ENCODE measurements around the gene LMO1. TPM values are rescaled to one million over a fixed set of nuclear protein-coding genes. Genes with fewer than 3 reads are reported as not detected.

LMO1 gene
- total and polyA plus RNA-seq, 8 donors = 0.65 TPM; not detected in 7

DNA sequence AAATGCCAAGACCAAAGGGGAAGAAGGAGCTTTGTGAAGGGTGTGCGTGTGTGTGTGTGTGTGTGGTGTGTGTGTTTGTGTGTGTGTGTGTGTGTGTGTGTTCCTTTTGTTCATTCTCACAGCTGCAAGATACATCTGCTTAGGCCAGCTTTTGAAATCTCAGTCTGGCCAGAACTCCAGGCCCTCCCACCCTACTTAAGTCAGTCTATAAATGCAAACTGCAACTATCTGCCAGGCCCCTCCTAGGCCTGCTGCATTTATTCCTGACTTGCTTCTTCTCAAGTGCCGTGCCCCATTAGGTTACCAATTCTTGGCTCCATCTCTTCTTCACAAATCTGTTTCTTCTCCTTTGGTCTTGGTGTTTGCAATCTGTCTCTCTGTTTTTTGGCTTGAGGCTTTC, 73.2 kb downstream of the LMO1 start:
- Histone ChIP-seq H3K9me3 (no peaks in the 10 kb centered on the region), H3K36me3 (no peaks in the 10 kb centered on the region), H3K27me3 (peaks cover 0 to 29% (median 0%) of the 10 kb centered on the region in 3 donors), H3K4me3 (no peak overlapping the region), H3K27ac (no peak overlapping the region), H3K4me1 (peaks cover 0 to 6% (median 2%) of the 10 kb centered on the region in 4 donors)
- TF ChIP-seq POLR2A (IDR thresholded peaks at IDR 0.05) (no peak), EP300 (IDR thresholded peaks at IDR 0.05) (no peak), POLR2AphosphoS5 (IDR thresholded peaks at IDR 0.05) (no peak)
- TF ChIP-seq, protein P1, sequence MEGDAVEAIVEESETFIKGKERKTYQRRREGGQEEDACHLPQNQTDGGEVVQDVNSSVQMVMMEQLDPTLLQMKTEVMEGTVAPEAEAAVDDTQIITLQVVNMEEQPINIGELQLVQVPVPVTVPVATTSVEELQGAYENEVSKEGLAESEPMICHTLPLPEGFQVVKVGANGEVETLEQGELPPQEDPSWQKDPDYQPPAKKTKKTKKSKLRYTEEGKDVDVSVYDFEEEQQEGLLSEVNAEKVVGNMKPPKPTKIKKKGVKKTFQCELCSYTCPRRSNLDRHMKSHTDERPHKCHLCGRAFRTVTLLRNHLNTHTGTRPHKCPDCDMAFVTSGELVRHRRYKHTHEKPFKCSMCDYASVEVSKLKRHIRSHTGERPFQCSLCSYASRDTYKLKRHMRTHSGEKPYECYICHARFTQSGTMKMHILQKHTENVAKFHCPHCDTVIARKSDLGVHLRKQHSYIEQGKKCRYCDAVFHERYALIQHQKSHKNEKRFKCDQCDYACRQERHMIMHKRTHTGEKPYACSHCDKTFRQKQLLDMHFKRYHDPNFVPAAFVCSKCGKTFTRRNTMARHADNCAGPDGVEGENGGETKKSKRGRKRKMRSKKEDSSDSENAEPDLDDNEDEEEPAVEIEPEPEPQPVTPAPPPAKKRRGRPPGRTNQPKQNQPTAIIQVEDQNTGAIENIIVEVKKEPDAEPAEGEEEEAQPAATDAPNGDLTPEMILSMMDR (IDR thresholded peaks at IDR 0.05) = no peak
- intact Hi-C loops (cut with DNase I; ENCODE audit: low total_unique reads) = no loop called here
- DNase-seq = no peak
- WGBS, 5 donors = 34 to 44% (median 41%) methylated on average over 2 of the region's 2 CpGs

DNA sequence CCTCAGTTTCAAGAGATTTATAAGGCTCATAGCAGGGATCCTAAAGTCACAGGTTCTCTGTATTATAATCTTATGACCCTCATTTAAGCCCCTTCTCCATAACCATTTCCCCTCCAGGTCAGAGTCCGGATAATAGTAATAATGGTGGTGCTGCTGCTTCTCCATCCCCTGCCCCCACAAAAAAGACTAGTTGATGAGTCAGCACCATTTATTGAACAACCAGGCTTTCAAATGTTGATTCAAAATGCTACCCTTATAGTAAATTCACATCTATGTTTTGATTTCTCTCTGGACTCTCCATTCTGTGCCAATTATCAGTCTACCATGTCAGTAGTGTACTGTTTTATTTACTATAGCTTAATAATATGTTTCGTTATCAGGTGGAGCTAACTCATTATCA, 77.2 kb downstream of the LMO1 start:
- 83 to 94% (median 93%) methylated on average over 2 of the region's 2 CpGs for WGBS, 5 donors

DNA sequence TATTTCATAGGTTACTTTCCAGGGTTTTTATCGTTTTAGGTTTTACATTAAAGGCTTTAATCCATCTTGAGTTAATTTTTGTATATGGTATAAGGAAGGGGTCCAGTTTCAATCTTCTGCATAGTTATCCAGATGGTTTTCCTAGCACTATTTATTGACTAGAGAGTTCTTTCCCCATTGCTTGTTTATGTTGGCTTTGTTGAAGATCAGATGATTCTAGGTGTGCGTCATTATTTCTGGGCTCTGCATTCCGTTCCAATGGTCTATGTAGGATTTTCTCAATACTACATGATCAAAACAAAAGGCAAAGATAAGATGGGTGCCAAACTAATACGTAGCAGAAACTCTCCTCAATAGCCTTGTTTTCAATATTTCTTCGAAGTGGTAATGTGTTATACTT, 80.6 kb downstream of the LMO1 start:
- H3K9me3 ChIP-seq = no peaks in the 10 kb centered on the region
- DNase-seq = no peak
- intact Hi-C loops (cut with DNase I; ENCODE audit: low total_unique reads) = no loop called here
- H3K4me1 ChIP-seq = no peaks in the 10 kb centered on the region
- H3K27ac ChIP-seq = no peak overlapping the region
- TF ChIP-seq EP300 (IDR thresholded peaks at IDR 0.05) (no peak), POLR2A (IDR thresholded peaks at IDR 0.05) (no peak), POLR2AphosphoS5 (IDR thresholded peaks at IDR 0.05) (no peak)
- TF ChIP-seq, protein P1 (IDR thresholded peaks at IDR 0.05) = no peak
- no peaks in the 10 kb centered on the region for H3K36me3 ChIP-seq
- H3K27me3 ChIP-seq = peaks cover 0 to 9% (median 0%) of the 10 kb centered on the region in 3 donors
- no peak overlapping the region for H3K4me3 ChIP-seq
- 68 to 80% (median 72%) methylated on average over 5 of the region's 5 CpGs for WGBS, 5 donors

More for the DNA sequence above, 77.2 kb downstream of the LMO1 start:
- Histone ChIP-seq H3K4me1 (no peaks in the 10 kb centered on the region), H3K27ac (no peak overlapping the region), H3K27me3 (peaks cover 0 to 7% (median 0%) of the 10 kb centered on the region in 3 donors), H3K4me3 (no peak overlapping the region), H3K36me3 (no peaks in the 10 kb centered on the region), H3K9me3 (no peaks in the 10 kb centered on the region)
- no peak for DNase-seq
- TF ChIP-seq POLR2AphosphoS5 (IDR thresholded peaks at IDR 0.05) (no peak), POLR2A (IDR thresholded peaks at IDR 0.05) (no peak), EP300 (IDR thresholded peaks at IDR 0.05) (no peak)
- TF ChIP-seq, protein P1 (IDR thresholded peaks at IDR 0.05) = no peak
- intact Hi-C loops (cut with DNase I; ENCODE audit: low total_unique reads) = no loop called here

DNA sequence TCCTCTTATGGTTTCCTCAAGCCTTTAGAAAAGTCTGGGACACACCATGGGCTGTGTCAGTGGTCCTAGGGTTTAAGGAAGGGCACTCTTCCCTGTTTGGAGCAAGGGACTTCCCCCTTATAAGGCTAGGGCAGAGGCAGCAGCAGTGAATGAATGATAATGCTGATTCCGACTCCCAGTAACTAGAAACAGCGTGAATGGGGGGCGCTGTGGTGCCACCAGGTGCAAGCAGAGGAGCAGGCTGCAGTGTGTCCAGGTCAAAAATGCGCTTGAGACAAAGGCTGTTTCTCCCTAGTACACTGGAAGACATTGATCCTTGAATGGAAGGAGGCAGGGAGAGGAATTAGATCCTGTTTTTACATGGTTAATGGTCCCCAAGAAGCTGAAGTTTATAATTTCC, 83.2 kb downstream of the LMO1 start:
- 36 to 55% (median 45%) methylated on average over 4 of the region's 4 CpGs for WGBS, 5 donors
- H3K27ac ChIP-seq = no peak overlapping the region
- no peak overlapping the region for H3K4me3 ChIP-seq
- H3K27me3 ChIP-seq = peaks cover 0 to 13% (median 0%) of the 10 kb centered on the region in 3 donors
- H3K9me3 ChIP-seq = no peaks in the 10 kb centered on the region
- intact Hi-C loops (cut with DNase I; ENCODE audit: low total_unique reads) = no loop called here
- H3K36me3 ChIP-seq = no peaks in the 10 kb centered on the region
- no peak for DNase-seq
- H3K4me1 ChIP-seq = no peaks in the 10 kb centered on the region
- no peak for TF ChIP-seq POLR2AphosphoS5 (IDR thresholded peaks at IDR 0.05)
- no peak for TF ChIP-seq POLR2A (IDR thresholded peaks at IDR 0.05)
- no peak for TF ChIP-seq EP300 (IDR thresholded peaks at IDR 0.05)
- TF ChIP-seq, protein P1 (IDR thresholded peaks at IDR 0.05) = no peak
